GM13977 (cell line): ENCODE measurements around the gene ADCY2.
"Not testable (repeated sequence)": the region's sequence is repeated elsewhere in the genome, so short reads cannot be mapped to it uniquely, and the experiment has no call there.

Experiments
- DNase-seq: peaks from one replicate; pipeline ENCODE4 v3.0.0; 2012; ENCODE audit warnings: low spot score
- CTCF ChIP-seq: IDR thresholded peaks from 2 replicates; pipeline ENCODE4 v1.5.1; 2012; ENCODE audit warnings: mild to moderate bottlenecking, control low read depth; ENCODE audit not compliant: insufficient read depth; ENCODE audit errors: extremely low read depth, missing control alignments
- in situ Hi-C: fragments of 300-500 bp; cut with MboI; formaldehyde crosslinking; loops from one replicate; pipeline ENCODE4 v1.12.0; 2022; ENCODE audit warnings: low sequenced_read_pairs, low pct_unique_long_range_greater_than_20kb, mixed read lengths, inconsistent platforms; ENCODE audit not compliant: unreplicated experiment

Gene ADCY2

GRCh38 chr5:7419846-7420245 is 23.9 kb downstream of the ADCY2 start:
- TF ChIP-seq CTCF: no peak
- in situ Hi-C loops: no loop called here

DNA sequence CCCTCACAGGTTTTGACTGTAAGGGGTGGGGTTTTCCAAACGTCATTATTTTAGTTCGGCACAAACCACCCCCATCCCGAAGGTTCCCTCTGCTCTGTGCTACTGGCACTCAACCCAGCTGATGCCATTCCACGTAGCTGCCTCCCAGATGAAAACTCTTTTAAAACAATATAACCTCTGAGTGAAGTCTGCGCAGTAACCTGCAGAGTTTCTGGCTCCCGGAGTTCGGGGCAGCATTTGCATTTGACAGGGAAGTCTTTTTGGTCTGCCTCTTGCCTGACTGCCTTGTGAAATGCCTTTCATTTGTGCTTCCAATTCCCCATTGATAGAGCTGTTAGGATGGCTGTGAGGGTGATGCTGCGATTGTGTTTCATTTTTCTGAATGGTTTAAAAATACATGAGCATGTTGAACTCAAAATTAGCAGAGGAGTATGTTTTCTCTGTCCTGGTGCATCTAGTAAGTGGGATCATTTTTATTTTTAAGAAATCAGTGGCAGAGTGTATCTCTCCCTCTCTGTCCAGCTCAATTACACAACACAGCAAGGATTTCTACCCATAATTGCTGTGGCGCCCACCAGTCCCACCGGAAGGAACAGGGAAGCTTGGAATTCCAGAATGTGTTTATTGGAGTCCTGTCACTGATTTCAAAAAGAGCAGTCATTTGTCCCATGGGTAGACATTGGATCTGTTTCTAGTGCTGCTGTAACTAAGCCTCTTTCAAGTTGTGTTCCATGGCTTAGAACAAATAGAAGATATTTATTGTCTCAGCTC is 24.8 kb downstream of the ADCY2 start:
- TF ChIP-seq CTCF: no peak
- in situ Hi-C loops: no loop called here
- DNase-seq: no peak

More at GRCh38 chr5:7419846-7420245, 23.9 kb downstream of the ADCY2 start:
- no peak for DNase-seq

GRCh38 chr5:7422316-7423106 is 26.6 kb downstream of the ADCY2 start:
- in situ Hi-C loops: no loop called here
- no peak for TF ChIP-seq CTCF
- DNase-seq: no peak

DNA sequence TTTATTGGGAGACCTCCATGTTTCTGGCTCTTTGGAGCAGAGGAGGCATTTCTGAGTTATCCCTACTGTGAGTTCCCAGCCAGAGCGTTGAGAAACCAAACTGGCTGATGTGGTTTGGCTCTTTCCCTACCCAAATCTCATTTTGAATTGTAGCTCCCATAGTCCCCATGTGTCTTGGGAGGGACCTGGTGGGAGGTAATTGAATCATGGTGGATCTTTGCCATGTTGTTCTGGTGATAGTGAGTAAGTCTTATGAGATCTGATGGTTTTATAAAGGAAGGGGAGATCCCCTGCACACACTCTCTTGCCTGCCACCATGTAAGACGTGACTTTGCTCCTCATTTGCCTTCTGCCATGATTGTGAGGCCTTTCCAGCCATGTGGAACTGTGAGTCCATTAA is 27.3 kb downstream of the ADCY2 start:
- DNase-seq, in situ Hi-C loops: not testable (repeated sequence)

DNA sequence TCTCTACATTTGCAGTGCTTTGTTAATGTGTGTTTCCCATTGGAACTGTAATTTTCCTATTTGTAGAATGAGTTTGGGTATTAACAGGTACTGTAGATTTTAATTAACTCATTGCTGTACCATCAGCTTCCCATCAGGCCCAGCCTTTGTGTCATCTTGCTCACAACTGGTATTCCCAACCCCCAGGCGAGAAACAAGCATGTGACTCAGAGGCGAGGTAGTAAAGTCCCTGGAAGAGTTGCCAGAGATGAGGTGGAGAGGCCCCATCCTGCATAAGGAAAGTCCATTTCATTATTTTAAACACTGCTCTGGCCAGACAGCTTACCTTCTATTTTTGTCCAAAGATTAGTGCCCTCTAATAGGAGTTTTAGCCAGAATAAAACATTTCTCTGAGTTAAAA is 29.9 kb downstream of the ADCY2 start:
- DNase-seq: no peak
- in situ Hi-C loops: no loop called here
- TF ChIP-seq CTCF: no peak

GRCh38 chr5:7426284-7426683 is 30.3 kb downstream of the ADCY2 start:
- in situ Hi-C loops: no loop called here
- no peak for TF ChIP-seq CTCF
- DNase-seq: no peak

DNA sequence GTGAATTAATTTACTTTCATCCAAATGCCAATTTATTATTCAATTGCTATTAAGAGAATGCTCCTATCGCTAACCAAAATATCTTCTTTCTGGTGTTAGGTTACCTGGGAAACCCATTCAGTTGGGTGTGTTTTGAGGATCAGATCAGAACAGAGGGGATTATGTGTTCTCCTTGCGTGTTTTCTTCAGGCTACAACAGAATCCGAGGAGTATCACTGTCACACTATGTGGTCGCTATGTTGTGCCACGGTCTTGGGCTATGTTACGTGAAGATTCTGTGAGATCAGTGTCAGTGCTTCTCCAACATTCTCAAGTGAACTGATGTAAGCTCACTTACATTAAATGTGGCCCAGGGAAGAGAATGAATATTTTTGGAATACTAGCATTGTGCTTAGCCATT is 39.0 kb downstream of the ADCY2 start:
- DNase-seq: no peak
- TF ChIP-seq CTCF: no peak
- in situ Hi-C loops: no loop called here
